Epidermal melanocyte (primary cell): ENCODE data around the gene ERGIC1.
"Not testable (repeated sequence)": the region's sequence is repeated elsewhere in the genome, so short reads cannot be mapped to it uniquely, and the experiment has no call there.

ENCODE experiments used
- DNase-seq: peaks from one replicate; pipeline ENCODE4 v3.0.0; 2011; ENCODE audit warnings: low spot score; ENCODE audit not compliant: insufficient read length

ERGIC1 gene, protein sequence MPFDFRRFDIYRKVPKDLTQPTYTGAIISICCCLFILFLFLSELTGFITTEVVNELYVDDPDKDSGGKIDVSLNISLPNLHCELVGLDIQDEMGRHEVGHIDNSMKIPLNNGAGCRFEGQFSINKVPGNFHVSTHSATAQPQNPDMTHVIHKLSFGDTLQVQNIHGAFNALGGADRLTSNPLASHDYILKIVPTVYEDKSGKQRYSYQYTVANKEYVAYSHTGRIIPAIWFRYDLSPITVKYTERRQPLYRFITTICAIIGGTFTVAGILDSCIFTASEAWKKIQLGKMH

DNA sequence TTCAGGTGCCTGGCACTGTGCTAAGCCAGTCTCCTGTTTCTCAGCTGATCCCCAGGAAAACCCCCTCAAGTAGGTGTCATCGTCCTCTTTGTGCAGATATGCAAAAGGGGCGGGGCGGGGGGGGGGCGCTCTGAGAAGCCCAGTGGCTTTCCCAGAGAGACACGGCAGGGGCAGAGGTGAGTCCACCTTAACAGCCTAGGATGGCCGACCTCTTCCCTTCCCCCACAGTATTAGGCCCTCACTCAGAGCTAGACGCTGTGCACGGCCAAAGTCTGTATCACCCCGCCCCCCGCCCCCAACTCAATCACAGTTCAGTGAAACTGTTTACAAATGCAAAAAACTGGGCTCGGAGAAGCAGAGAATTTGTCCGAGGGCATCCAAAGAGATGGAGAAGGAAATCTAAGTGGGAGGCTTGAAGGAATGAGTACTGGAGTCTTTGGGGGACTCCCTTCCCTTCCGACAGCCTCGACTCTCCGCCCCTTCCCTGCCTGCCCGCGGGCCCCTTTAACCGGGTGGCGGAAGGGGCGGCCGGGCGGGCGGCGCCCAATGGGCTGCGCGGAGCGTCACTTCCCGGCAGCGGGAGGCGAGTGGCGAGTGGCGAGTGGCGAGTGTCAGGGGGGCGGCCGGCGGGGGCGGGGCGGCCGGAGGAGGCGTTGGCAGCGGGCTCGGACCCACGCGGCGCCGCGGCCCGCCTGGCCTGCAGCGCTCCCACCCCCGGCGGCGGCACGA lies at the start of gene ERGIC1:
ERGIC1 (plus strand) TSS at position 566 of the 729 bp plus-strand sequence; CDS start at position 729, 163 bp downstream.
- DNase-seq = peak; percentile 48

DNA sequence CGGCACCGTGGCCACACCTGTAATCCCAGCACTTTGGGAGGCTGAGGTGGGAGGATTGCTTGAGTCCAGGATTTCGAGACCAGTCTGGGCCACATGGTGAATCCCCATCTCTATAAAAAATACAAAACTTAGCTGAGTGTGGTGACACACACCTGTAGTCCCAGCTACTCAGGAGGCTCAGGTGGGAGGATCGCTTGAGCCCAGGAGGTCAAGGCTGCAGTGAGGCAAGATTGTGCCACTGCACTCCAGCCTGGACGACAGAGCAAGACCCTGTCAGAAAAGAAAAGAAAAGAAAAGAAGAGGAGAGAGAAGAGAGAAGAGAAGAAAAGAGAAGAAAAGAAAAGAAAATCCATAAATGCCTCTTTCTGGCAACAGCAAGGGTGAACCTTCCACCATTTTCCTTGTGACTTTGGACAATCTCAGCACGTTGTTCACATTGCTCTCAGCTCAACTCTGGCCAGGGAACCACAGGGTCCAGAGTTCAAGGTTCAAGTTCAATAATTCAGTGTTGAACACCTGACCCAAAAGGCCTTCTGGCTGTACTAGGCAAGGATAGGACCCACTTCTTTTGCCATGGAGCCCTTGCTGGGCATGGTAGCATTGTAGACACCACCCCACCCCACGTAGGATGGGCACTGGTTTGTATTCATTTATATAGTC lies 48.5 kb upstream of the ERGIC1 start:
- no peak for DNase-seq

- DNase-seq = no peak
Measured at GRCh38 chr5:172786736-172787462, 47.2 kb upstream of the ERGIC1 start.

DNA sequence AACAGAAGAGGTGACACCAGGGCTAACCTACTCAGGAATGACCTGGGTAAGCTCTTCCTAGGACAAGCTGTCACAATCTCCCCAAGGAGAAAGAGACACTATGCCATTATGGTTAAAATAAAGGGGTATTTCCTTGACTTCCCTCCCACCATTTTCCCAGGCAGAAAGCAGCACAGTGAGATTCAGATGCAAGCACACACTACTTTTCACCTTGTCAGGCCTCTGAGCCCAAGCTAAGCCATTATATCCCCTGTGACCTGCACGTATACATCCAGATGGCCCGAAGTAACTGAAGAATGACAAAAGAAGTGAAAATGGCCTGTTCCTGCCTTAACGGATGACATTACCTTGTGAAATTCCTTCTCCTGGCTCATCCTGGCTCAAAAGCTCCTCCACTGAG lies 46.5 kb upstream of the ERGIC1 start:
- not testable (repeated sequence) for DNase-seq

DNA sequence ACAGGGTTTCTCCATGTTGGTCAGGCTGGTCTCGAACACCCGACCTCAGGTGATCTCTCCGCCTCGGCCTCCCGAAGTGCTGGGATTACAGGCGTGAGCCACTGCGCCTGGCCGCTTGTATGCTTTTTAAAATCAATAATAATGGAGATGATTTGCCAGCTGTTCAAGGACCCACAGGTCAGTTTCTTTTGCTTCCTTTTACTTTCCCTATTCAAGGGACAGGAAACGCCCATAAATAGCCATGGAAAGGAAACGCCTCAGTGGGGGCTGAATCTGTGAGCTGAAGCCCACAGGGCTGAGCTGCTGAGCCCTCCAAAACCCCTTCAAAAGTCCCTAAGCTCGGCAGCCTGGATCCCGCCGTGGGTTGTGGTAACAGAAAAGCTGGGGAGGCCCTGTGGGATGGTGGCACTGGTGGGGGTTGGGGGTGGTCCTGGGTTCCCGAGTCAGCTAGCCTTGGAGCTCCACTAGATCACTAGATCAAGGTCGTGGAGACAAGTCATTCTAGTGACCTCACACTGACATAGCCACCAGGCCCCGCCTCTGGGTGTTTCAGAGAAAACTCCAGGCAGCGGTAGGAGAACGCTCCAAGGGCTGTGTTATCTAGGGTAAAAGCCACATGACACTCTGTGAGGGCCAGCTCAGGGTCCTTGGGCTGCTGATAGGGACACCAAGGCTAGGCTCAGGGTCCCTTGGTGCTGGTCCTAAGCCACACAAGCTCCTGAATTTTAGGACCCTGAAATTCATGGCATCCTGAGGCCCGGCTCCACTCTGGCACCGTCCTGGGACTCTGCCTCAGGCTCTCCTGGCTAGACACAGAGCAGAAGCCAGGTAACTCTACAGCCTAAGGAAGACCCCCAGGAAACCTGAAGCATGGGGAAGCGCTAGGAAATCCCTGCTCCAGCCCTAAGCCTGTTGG lies 45.0 kb upstream of the ERGIC1 start:
- no peak for DNase-seq

- DNase-seq = no peak
Measured at GRCh38 chr5:172789687-172790495, 44.2 kb upstream of the ERGIC1 start.

- DNase-seq = no peak
Measured at GRCh38 chr5:172790496-172790889, 43.6 kb upstream of the ERGIC1 start.

GRCh38 chr5:172791286-172791685 lies 42.8 kb upstream of the ERGIC1 start:
- no peak for DNase-seq

DNA sequence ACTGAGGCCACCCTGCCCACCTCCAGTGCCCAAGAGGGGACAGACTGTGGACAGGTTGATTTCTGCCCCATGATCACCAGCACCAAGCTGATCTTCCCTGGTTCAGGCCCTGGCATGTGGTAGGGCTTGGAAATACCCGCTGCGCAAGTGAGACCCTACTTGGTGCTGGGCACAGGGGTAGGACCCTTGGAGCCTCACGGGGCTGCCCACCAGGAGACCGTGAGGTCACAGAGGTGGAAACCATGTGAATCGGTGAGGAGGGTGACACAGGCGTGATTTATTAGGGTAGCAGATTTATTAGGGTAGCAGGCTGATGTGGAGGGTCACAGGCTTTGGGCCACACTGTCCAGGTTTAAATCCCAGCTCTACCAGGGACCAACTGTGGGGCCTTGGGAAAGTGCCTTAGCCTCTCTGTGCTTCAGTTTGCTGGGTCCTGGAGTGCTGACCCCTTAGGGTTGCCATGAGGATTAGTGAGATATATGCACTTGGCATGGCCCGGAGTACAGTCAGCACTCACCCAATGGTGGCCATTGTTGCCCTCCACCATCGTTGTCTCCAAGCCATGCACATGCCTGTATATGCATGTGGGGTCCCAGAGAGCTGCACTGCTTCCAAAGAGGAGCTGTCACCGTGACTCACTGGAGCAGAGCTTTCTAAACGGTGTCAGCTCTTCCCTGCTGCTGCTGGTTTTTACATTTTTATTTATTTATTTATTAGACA lies 42.2 kb upstream of the ERGIC1 start:
- no peak for DNase-seq

GRCh38 chr5:172792701-172793570 lies 41.1 kb upstream of the ERGIC1 start:
- no peak for DNase-seq

DNA sequence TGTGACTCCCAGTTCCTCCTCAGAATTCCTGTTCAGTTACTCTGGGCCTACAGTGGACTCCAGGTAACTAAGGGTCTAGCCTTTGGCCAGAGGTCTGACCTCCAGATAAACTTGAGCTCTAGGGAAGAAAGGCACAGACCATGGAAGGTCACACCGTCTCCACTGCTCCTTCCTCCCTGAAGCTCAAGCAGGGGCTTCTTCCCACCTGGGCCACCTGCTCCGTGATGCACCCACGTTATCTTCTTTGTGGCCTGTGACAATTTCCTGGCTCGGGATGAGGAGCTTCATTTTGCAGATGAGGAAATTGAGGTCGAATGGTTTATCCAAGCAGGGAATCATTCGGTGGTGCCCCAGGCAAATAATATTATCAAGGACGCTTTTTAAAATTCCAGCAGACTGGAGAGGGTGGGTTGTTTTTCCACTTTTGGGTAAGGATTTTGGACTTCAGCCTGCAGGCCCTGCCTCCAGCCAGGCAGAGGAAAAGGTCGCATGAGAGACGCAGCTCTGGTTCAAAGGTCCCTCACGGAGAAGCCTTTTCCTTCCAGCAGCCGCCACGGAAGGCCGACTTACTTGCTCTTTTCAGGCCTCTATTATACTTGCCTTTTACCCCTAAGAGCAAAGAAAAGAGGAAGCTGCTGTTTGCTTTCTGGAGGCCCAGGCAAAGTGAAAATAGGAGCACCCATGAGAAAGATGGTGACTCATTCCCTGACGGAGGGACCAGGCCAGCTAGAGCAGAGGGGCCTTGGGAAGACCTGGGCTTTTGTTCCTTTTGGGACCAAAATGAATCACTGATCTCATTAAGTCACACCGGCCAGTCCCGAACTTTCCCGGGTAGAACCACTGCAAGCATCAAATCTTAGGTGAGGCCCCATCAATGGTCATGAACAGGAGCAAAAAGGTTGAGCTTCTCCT lies 40.2 kb upstream of the ERGIC1 start:
- DNase-seq = no peak

DNA sequence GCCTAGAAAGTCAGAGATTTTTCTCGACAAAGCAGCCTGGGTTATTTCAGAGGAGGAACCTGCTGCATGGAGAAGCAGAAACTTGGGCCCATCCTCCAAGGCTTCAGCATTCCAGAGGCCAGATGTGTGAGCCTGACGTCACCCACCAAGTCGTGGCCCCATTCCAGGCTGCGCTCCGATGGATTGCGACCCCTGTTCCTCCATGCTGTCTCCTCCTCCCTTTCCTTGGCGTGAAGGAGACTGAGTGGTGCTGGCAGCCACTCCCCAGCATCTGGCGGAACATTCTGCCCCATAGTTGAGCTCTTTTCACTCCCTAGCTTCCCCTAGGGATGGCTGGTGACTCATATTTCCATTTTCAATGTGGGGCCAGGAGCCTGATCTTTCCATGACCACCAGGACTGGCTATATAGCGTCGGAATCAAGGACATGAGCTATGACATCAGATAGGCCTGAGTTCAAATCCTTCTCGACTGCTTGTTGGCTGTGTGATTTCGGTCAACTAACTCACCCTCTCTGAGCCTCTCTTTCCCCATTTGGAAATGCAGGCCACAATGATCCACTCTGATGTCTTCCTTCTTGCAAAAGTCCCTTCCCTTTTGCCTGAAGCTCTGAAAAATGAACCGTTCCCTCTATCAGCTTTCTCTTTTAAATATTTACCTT lies 38.6 kb upstream of the ERGIC1 start:
- DNase-seq = peak; percentile 69

DNA sequence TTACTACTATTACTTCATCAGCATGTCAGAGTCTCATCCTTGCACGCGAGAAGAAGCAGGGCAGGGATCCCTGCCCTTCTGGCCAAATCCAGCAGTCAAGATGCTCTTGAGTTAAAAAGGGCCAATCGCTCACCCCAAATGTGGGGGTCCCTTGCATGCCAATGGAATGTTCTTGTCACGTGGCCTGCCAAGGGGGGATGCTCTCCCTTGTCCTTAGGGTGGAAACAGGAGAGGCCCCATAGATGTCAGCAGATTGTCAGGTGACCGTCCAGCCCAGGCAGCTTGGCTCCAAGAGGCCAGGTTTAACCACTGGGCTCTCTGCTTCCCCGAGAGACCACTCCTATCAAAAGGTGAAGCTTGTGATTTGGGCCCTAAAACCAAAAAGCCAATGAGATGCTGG lies 37.7 kb upstream of the ERGIC1 start:
- DNase-seq = no peak

DNA sequence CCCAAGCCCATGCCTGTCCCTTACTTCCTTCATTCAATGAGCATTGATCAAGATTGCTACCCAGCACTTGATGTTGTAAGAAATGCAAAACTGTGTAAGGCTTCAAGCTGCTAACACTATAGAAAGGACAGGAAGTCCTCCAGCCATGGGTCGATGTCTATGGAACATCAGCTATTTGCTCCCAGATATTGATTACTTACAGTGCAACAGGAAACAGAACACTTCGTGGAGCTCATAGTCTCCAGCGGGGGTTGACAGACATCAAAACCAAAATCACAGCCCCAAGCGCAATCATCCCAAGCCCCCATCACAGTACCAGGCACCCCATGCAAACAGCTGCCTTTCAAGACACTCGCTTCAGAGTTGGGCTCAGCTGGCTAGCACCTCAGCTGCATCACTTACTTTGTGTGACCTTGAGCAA lies 36.3 kb upstream of the ERGIC1 start:
- DNase-seq = no peak

DNA sequence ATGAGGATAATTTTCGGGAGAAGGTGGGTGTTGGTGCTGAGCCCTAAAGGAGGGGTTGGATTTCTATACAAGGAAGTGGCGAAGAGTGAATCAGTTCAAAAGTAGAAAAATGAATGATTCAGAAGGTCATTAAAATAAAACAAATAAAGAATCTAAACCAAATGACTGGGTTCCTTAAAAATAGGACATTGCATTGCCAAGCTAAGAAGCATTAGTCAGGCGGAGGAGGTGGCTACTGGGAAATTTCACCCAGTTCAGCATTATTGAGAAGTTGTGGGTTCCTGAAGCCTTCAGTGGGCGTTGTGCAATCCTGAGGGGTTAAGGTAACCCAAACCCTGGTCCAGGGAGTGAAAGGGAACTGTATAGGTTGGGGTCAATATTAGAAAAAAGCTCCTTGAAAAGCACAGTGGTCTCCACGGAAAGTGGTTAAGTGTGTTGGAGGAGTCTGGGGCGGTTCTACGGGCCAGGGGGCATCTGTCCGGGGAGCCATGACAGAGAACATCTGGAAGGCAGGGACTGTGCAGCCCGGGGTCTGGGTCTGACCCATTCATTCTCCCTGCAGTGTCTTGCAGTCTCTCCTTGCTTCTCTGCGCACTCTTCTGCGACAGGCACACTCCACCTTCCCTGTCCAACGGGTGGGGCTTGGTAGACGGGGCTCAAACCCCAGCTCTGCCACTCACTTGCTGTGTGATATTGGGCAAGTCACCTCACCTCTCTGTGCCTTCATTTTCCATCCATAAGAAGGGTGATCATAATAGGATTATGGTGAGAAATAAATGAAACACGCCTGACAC lies 35.4 kb upstream of the ERGIC1 start:
- peak; percentile 36 for DNase-seq

DNA sequence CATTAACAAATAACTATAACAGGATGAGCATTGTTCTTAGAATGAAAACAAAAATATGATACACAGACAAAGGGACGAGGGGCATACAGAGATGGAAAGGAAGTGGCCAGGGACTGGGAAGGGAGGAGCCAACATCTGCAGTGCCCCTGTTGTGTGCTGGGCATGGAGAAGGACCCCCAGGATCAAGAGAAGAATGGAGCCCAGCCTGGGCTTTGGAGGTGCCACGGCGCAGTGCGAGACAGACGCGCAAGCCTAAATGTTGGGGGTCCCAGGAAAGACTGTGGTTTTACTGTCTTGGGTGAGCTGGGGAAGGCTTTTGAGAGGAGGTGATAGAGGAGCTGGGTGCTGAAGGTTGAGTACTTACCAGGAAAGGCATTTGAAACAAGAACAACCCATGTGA lies 34.6 kb upstream of the ERGIC1 start:
- DNase-seq = no peak
